Loucy (cell line): ENCODE data around the gene ARHGDIA.

ENCODE experiments used
- EZH2phosphoT487 ChIP-seq: fragments of 200-600 bp; IDR thresholded peaks from 2 replicates; pipeline ENCODE4 v1.6.1; 2018; ENCODE audit warnings: antibody characterized with exemption, mild to moderate bottlenecking, moderate library complexity, borderline replicate concordance
- TF ChIP-seq, protein P1 (sequence below): fragments of 200-600 bp; sonication (generic); conservative IDR thresholded peaks from 2 replicates; pipeline ENCODE4 v1.5.1; 2014; ENCODE audit warnings: mild to moderate bottlenecking, antibody characterized with exemption, low read length

GRCh38 chr17:81904600-81905423 is 33.7 kb upstream of the ARHGDIA start:
- TF ChIP-seq, protein P1, sequence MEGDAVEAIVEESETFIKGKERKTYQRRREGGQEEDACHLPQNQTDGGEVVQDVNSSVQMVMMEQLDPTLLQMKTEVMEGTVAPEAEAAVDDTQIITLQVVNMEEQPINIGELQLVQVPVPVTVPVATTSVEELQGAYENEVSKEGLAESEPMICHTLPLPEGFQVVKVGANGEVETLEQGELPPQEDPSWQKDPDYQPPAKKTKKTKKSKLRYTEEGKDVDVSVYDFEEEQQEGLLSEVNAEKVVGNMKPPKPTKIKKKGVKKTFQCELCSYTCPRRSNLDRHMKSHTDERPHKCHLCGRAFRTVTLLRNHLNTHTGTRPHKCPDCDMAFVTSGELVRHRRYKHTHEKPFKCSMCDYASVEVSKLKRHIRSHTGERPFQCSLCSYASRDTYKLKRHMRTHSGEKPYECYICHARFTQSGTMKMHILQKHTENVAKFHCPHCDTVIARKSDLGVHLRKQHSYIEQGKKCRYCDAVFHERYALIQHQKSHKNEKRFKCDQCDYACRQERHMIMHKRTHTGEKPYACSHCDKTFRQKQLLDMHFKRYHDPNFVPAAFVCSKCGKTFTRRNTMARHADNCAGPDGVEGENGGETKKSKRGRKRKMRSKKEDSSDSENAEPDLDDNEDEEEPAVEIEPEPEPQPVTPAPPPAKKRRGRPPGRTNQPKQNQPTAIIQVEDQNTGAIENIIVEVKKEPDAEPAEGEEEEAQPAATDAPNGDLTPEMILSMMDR: no peak
- no peak for TF ChIP-seq EZH2phosphoT487
